Panc1 (cell line): Measurements from ENCODE around the gene SCAMP1.

ENCODE experiments used
- SIN3A ChIP-seq: IDR thresholded peaks from 2 replicates; pipeline ENCODE4 v1.6.1; 2012; ENCODE audit warnings: low read depth, mild to moderate bottlenecking, low read length, moderate library complexity, borderline replicate concordance; ENCODE audit not compliant: insufficient read depth
- TCF7L2 ChIP-seq: IDR thresholded peaks from 2 replicates; pipeline ENCODE4 v1.6.1; 2011; ENCODE audit warnings: mild to moderate bottlenecking, low read depth, low read length, inconsistent platforms
- TF ChIP-seq, protein P1 (sequence below): fragments of 450-650 bp; IDR thresholded peaks from 2 replicates; pipeline ENCODE4 v1.5.1; 2017; ENCODE audit warnings: mild to moderate bottlenecking
- TF ChIP-seq, protein P2 (sequence below), 2 experiments: IDR thresholded peaks; 2 replicates each; pipeline ENCODE4 v1.6.1; 2011 to 2012; ENCODE audit warnings: low read depth in 2 of 2, control low read depth in 1 of 2, low read length in 1 of 2, mild to moderate bottlenecking in 1 of 2, moderate library complexity in 1 of 2; ENCODE audit not compliant: insufficient read depth in 1 of 2

DNA sequence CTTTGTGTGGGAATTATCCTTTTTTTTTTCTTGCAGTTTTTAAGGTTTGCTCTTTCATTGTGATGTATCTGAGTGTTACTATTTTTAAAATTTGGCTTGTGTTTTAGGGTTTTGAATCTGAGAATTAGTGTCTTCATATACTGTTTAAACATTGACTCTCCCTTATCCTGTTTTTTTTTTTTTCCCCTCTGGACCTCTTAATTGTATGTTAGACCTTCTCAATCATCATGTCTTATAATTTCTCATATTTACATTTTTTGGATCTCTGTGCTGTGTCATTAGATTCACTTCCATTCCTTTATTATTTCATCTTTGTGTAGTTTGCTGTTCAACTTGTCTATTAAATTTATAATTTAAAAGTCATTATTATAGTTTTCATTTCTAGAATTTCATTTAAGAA is 47.0 kb downstream of the SCAMP1 start:
- TF ChIP-seq, protein P1, sequence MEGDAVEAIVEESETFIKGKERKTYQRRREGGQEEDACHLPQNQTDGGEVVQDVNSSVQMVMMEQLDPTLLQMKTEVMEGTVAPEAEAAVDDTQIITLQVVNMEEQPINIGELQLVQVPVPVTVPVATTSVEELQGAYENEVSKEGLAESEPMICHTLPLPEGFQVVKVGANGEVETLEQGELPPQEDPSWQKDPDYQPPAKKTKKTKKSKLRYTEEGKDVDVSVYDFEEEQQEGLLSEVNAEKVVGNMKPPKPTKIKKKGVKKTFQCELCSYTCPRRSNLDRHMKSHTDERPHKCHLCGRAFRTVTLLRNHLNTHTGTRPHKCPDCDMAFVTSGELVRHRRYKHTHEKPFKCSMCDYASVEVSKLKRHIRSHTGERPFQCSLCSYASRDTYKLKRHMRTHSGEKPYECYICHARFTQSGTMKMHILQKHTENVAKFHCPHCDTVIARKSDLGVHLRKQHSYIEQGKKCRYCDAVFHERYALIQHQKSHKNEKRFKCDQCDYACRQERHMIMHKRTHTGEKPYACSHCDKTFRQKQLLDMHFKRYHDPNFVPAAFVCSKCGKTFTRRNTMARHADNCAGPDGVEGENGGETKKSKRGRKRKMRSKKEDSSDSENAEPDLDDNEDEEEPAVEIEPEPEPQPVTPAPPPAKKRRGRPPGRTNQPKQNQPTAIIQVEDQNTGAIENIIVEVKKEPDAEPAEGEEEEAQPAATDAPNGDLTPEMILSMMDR, result no peak
- TF ChIP-seq SIN3A (no peak), TCF7L2 (no peak)
- TF ChIP-seq, protein P2, sequence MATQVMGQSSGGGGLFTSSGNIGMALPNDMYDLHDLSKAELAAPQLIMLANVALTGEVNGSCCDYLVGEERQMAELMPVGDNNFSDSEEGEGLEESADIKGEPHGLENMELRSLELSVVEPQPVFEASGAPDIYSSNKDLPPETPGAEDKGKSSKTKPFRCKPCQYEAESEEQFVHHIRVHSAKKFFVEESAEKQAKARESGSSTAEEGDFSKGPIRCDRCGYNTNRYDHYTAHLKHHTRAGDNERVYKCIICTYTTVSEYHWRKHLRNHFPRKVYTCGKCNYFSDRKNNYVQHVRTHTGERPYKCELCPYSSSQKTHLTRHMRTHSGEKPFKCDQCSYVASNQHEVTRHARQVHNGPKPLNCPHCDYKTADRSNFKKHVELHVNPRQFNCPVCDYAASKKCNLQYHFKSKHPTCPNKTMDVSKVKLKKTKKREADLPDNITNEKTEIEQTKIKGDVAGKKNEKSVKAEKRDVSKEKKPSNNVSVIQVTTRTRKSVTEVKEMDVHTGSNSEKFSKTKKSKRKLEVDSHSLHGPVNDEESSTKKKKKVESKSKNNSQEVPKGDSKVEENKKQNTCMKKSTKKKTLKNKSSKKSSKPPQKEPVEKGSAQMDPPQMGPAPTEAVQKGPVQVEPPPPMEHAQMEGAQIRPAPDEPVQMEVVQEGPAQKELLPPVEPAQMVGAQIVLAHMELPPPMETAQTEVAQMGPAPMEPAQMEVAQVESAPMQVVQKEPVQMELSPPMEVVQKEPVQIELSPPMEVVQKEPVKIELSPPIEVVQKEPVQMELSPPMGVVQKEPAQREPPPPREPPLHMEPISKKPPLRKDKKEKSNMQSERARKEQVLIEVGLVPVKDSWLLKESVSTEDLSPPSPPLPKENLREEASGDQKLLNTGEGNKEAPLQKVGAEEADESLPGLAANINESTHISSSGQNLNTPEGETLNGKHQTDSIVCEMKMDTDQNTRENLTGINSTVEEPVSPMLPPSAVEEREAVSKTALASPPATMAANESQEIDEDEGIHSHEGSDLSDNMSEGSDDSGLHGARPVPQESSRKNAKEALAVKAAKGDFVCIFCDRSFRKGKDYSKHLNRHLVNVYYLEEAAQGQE (IDR thresholded peaks at IDR 0.05; ENCODE audit: insufficient read depth in 1 of 2, low read depth in 2 of 2, low read length in 1 of 2), result no peak
